Placental pericyte (primary cell): ENCODE results near the gene CSNK2A3. TPM values are rescaled to one million over a fixed set of nuclear protein-coding genes. Genes with fewer than 3 reads are reported as not detected.

Source experiments
- total RNA-seq: library from RNA; depleted of rRNA; stranded (reverse); fragments of >200 nt; gene quantifications from 2 replicates; pipeline ENCODE4 v1.2.3, GENCODE V29; 2012

Gene CSNK2A3
- 2.0 TPM in 2 replicates for total RNA-seq

GRCh38 chr11:11352878-11353277 lies at the start of gene CSNK2A3:
TSS of gene CSNK2A3 (minus strand) at chr11:11353250. CDS start at chr11:11353119, 131 bp downstream.

